Heart left ventricle (tissue), 13 donors: ENCODE data around the gene MAPK8.

Source experiments
- CTCF ChIP-seq, 12 donors: fragments of 200-600 bp; sonication (generic) in 4 of 12; IDR thresholded peaks; one replicate each; pipeline versions ENCODE4 v1.5.0 to v1.8.0; 2018 to 2022; ENCODE audit warnings: antibody characterized with exemption in 12 of 12, mild to moderate bottlenecking in 5 of 12
- POLR2A ChIP-seq, 2 donors: fragments of 450-650 bp; IDR thresholded peaks; one replicate each; pipeline ENCODE4 v1.6.1; 2017; ENCODE audit warnings: antibody characterized with exemption in 2 of 2, mild to moderate bottlenecking in 2 of 2, moderate library complexity in 2 of 2
- donor health status: ischemic (EF 13 %, LVEDD 7.1; RV severe dilation, severe dysfunction).
- donor health status: DM: no; HTN: yes; CAD: no.
- donor health status: DM: no; HTN: no; CAD: no.
- donor health status: ischemic (EF 25% LVEDD 6.9; RV normal size, moderate dysfunction).
- donor health status: ischemic (EF 25% LVEDD 5.7; RV mildly dilated, moderate dysfunction).
- donor health status: ischemic (EF 35%, LVEDD 5.7; RV mildly dilated, moderate dysfunction).
- donor health status: nonischemic (EF 11% LVEDD 7.7; RV severe dilation, severe dysfunction).
- donor health status: DM: yes; HTN: yes; CAD: no.
- donor health status: PGD.
- donor health status: ischemic (EF 29% LVEDD 5.4; RV normal size, mild dysfunction).
- donor health status: nonischemic (EF 23%, LVEDD 6.1; RV moderate dilation, normal function).

GRCh38 chr10:48449501-48450232, 143.2 kb downstream of the MAPK8 start:
- no peak for TF ChIP-seq CTCF (IDR thresholded peaks at IDR 0.05)
- no peak for TF ChIP-seq POLR2A (IDR thresholded peaks at IDR 0.05)
